WERI-Rb-1 (cell line): ENCODE measurements around the gene MBP.

ENCODE experiments used
- DNase-seq: peaks from one replicate; pipeline ENCODE4 v3.0.0-alpha.2; 2020
- H3K27ac ChIP-seq: fragments of 250-450 bp; sonication (Bioruptor Pico); 2 replicates; pipeline ENCODE4 v1.5.1; 2020; ENCODE audit warnings: mild to moderate bottlenecking, moderate library complexity
- H3K27me3 ChIP-seq: fragments of 250-450 bp; sonication (Bioruptor Pico); 2 replicates; pipeline ENCODE4 v1.5.1; 2021; ENCODE audit warnings: mild to moderate bottlenecking, low read depth, moderate library complexity; ENCODE audit not compliant: insufficient read depth, severe bottlenecking
- H3K36me3 ChIP-seq: fragments of 250-450 bp; sonication (Bioruptor Pico); 2 replicates; pipeline ENCODE4 v1.5.1; 2020; ENCODE audit warnings: mild to moderate bottlenecking, moderate library complexity
- H3K4me3 ChIP-seq: 2 replicates; pipeline ENCODE4 v1.5.1; 2011; ENCODE audit warnings: low read depth, mild to moderate bottlenecking, control low read depth, low read length
- H3K9me3 ChIP-seq: fragments of 250-450 bp; sonication (Bioruptor Pico); 2 replicates; pipeline ENCODE4 v1.5.1; 2021; ENCODE audit warnings: mild to moderate bottlenecking, moderate library complexity; ENCODE audit not compliant: severe bottlenecking
- TF ChIP-seq, protein P1 (sequence below): IDR thresholded peaks from 2 replicates; pipeline ENCODE4 v1.5.1; 2011; ENCODE audit warnings: low read depth, mild to moderate bottlenecking, control low read depth, inconsistent platforms, low read length

Gene MBP

DNA sequence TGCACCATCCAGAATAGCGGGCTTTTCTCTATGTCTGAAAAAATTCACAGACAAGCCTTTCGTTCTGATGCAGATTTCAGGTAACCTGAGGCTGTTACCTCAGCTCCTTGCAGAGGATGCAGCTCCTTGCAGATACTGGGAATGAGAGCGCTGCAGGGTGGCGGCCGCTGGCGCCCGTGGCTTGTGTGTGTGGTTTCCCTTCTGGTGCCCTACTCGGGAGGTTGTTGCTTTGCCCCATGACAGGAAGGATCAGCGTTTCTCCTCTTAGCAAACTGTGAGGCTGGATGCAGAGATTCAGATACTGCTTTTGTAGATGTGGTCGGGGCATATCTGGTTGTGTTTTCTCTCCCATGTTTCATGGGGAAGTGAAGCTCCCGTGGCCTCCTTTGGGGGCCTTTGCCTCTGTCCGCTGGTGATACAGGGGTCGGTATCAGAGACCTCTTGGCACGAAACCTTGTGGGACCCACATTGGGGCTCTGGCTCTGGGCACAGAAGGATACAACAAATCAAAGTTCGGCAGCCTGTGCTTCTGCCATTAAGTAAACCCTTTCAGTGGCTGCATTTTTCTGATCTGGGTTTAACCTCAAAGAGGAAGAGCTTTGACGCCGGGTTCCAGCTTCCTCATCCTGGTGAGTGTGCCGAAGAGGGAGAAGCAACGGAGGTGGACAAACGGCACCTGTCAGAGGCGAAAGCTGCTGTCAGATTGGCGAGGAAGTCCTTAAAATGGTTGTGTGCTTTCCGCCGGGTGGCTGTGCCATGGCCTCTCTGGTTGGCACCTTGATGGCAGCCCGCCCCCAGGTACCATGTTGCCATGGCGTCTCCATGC is 127.8 kb downstream of the MBP start:
- TF ChIP-seq, protein P1, sequence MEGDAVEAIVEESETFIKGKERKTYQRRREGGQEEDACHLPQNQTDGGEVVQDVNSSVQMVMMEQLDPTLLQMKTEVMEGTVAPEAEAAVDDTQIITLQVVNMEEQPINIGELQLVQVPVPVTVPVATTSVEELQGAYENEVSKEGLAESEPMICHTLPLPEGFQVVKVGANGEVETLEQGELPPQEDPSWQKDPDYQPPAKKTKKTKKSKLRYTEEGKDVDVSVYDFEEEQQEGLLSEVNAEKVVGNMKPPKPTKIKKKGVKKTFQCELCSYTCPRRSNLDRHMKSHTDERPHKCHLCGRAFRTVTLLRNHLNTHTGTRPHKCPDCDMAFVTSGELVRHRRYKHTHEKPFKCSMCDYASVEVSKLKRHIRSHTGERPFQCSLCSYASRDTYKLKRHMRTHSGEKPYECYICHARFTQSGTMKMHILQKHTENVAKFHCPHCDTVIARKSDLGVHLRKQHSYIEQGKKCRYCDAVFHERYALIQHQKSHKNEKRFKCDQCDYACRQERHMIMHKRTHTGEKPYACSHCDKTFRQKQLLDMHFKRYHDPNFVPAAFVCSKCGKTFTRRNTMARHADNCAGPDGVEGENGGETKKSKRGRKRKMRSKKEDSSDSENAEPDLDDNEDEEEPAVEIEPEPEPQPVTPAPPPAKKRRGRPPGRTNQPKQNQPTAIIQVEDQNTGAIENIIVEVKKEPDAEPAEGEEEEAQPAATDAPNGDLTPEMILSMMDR: no peak
- Histone ChIP-seq H3K9me3 (no peaks in the 10 kb centered on the region), H3K4me3 (no peak overlapping the region), H3K27me3 (no peaks in the 10 kb centered on the region), H3K27ac (no peak overlapping the region), H3K36me3 (no peaks in the 10 kb centered on the region)
- DNase-seq: no peak

DNA sequence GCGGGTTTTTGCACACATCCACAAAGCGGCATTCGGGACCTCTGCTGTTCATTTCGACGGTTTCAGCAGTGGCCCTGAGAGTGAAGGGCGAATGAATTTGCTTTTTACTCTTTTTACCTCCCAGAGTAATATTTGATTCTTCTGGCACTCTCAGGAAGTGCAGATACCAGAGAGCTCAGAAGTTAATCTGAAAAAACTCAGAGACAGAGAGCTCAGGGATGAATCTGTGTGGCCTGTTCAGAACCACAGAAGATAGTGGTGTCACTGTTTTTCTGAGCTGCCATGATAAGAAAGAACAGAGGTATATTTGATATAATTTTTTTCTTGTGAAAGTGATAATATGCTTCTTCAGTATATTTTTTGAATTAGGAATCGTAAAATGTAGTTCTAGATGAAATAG is 129.3 kb downstream of the MBP start:
- no peak overlapping the region for H3K4me3 ChIP-seq
- H3K36me3 ChIP-seq: no peaks in the 10 kb centered on the region
- no peak overlapping the region for H3K27ac ChIP-seq
- TF ChIP-seq, protein P1: no peak
- DNase-seq: no peak
- no peaks in the 10 kb centered on the region for H3K9me3 ChIP-seq
- no peaks in the 10 kb centered on the region for H3K27me3 ChIP-seq

DNA sequence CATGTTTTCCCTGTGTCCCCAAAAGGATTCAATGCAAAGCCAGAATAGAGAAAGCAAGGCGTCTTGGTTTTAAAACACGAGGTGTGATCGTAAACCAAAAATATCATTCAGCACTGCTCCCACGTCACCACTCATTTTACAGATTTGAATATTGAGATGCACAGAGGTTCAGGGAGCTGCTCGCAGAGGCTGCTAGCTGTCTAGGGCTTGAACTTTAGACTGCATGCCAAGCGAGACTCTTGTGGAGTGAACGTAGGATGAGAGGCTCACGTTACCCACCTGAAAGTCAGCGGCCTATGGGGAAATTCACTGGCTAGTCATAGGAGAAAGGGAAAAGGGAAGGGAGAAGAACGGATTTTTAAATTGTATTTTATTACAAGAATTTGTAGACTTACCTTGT is 130.1 kb downstream of the MBP start:
- Histone ChIP-seq H3K27me3 (no peaks in the 10 kb centered on the region), H3K4me3 (no peak overlapping the region), H3K9me3 (no peaks in the 10 kb centered on the region), H3K27ac (no peak overlapping the region), H3K36me3 (no peaks in the 10 kb centered on the region)
- DNase-seq: no peak
- TF ChIP-seq, protein P1: no peak

DNA sequence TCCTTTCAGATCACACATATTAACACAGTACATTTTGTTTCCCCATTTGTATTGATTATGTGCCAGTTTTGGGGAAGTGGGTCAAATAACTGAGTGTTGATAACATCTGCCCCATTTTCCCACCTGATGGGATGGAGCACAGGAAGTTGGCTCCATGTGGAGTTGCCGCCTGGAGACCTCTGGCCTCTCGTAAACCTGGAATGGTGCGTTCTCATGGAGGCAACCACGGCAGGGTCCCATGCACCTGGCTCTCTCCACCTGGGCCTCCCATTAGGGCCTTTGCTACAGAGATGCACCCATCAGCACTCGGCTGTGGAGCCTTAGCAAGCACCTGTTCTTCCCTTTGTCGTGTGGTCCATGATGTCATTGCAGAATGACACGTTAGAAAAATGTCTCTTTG is 130.6 kb downstream of the MBP start:
- TF ChIP-seq, protein P1: no peak

GRCh38 chr18:77001041-77001440 is 131.5 kb downstream of the MBP start:
- TF ChIP-seq, protein P1: no peak
- Histone ChIP-seq H3K36me3 (no peaks in the 10 kb centered on the region), H3K27ac (no peak overlapping the region), H3K4me3 (no peak overlapping the region), H3K27me3 (no peaks in the 10 kb centered on the region), H3K9me3 (no peaks in the 10 kb centered on the region)
- no peak for DNase-seq

More for the DNA sequence above, 130.6 kb downstream of the MBP start:
- Histone ChIP-seq H3K27me3 (no peaks in the 10 kb centered on the region), H3K4me3 (no peak overlapping the region), H3K9me3 (no peaks in the 10 kb centered on the region), H3K36me3 (no peaks in the 10 kb centered on the region), H3K27ac (no peak overlapping the region)
- DNase-seq: no peak

DNA sequence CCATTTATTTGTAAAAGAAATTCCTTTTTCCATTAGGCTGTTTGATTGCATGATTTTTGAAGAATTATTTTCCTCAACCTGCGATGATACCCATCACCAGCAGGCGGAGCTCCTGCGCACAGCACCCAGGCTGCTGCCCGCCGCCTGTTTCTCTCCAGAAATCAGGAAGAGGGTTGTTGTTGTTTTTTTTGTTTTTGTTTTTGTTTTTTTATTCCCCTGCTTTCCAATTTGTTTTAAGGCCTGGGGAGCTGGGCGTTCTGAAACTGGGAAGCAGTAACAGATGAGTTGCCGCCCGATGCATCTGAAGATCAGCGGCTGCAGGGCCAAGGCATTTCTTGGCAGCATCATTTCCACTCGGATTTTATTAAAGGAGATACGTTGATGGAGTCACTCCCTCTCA is 132.1 kb downstream of the MBP start:
- Histone ChIP-seq H3K27me3 (no peaks in the 10 kb centered on the region), H3K9me3 (no peaks in the 10 kb centered on the region), H3K36me3 (no peaks in the 10 kb centered on the region), H3K27ac (no peak overlapping the region), H3K4me3 (no peak overlapping the region)
- TF ChIP-seq, protein P1: peak; percentile 92
- DNase-seq: no peak
